GM12878 (cell line): ENCODE results near the gene ATP10D. TPM values are rescaled to one million over a fixed set of nuclear protein-coding genes. Genes with fewer than 3 reads are reported as not detected.

Source experiments
- BACH1 ChIP-seq: fragments of 450-650 bp; IDR thresholded peaks from 2 replicates; pipeline ENCODE4 v1.6.1; 2017; ENCODE audit warnings: mild to moderate bottlenecking, borderline replicate concordance
- CHD1 ChIP-seq: IDR thresholded peaks from 2 replicates; pipeline ENCODE4 v1.6.1; 2012; ENCODE audit warnings: low read depth, low read length, improper control_type of control experiment
- CHD2 ChIP-seq: IDR thresholded peaks from 2 replicates; pipeline ENCODE4 v1.6.1; 2011; ENCODE audit warnings: low read depth, low read length, improper control_type of control experiment, borderline replicate concordance
- CHD4 ChIP-seq: fragments of 200-600 bp; sonication (generic); IDR thresholded peaks from 2 replicates; pipeline ENCODE4 v1.6.1; 2016; ENCODE audit warnings: mild to moderate bottlenecking
- E2F4 ChIP-seq: IDR thresholded peaks from 2 replicates; pipeline ENCODE4 v1.6.1; 2012; ENCODE audit warnings: low read depth, low read length, improper control_type of control experiment
- ESRRA ChIP-seq: IDR thresholded peaks from 2 replicates; pipeline ENCODE4 v1.6.1; 2012; ENCODE audit warnings: mild to moderate bottlenecking, low read length, improper control_type of control experiment
- GATAD2B ChIP-seq: fragments of 450-650 bp; conservative IDR thresholded peaks from 2 replicates; pipeline ENCODE4 v1.6.1; 2017; ENCODE audit warnings: low read depth, mild to moderate bottlenecking, moderate library complexity
- JUNB ChIP-seq: IDR thresholded peaks from 2 replicates; pipeline ENCODE4 v1.6.1; 2016; ENCODE audit warnings: antibody characterized with exemption, mild to moderate bottlenecking
- KDM1A ChIP-seq: fragments of 200-600 bp; sonication (generic); IDR thresholded peaks from 2 replicates; pipeline ENCODE4 v1.6.1; 2016; ENCODE audit warnings: borderline replicate concordance
- KLF5 ChIP-seq: fragments of 450-650 bp; IDR thresholded peaks from 2 replicates; pipeline ENCODE4 v1.6.1; 2014; ENCODE audit warnings: mild to moderate bottlenecking; ENCODE audit not compliant: partially characterized antibody
- MTA2 ChIP-seq: fragments of 450-650 bp; IDR thresholded peaks from 2 replicates; pipeline ENCODE4 v1.6.1; 2016; ENCODE audit warnings: low read depth, mild to moderate bottlenecking, moderate library complexity
- MYB ChIP-seq: fragments of 150-350 bp; IDR thresholded peaks from 2 replicates; pipeline ENCODE4 v1.6.1; 2014; ENCODE audit warnings: mild to moderate bottlenecking, low read depth, low read length, borderline replicate concordance
- NFIC ChIP-seq: IDR thresholded peaks from 2 replicates; pipeline ENCODE4 v1.6.1; 2012; ENCODE audit warnings: low read depth, mild to moderate bottlenecking, inconsistent platforms, low read length, moderate library complexity
- NFXL1 ChIP-seq: fragments of 450-650 bp; IDR thresholded peaks from 2 replicates; pipeline ENCODE4 v1.6.1; 2017; ENCODE audit warnings: antibody characterized with exemption, mild to moderate bottlenecking, borderline replicate concordance
- NKRF ChIP-seq: fragments of 450-650 bp; conservative IDR thresholded peaks from 2 replicates; pipeline ENCODE4 v1.6.1; 2017; ENCODE audit warnings: mild to moderate bottlenecking, moderate library complexity
- POLR2AphosphoS5 ChIP-seq: IDR thresholded peaks from 2 replicates; pipeline ENCODE4 v1.6.1; 2011; ENCODE audit warnings: mild to moderate bottlenecking, low read length, inconsistent platforms
- RFX5 ChIP-seq: IDR thresholded peaks from 2 replicates; pipeline ENCODE4 v1.6.1; 2011; ENCODE audit warnings: low read depth, low read length, improper control_type of control experiment
- SMAD5 ChIP-seq: IDR thresholded peaks from 2 replicates; pipeline ENCODE4 v1.6.1; 2016; ENCODE audit warnings: antibody characterized with exemption, low read depth
- SP1 ChIP-seq: IDR thresholded peaks from one replicate; pipeline ENCODE4 v1.6.1; 2011; ENCODE audit warnings: low read depth, low read length
- SREBF1 ChIP-seq: IDR thresholded peaks from 2 replicates; pipeline ENCODE4 v1.6.1; 2012; ENCODE audit warnings: mild to moderate bottlenecking, low read length
- SREBF2 ChIP-seq: IDR thresholded peaks from 2 replicates; pipeline ENCODE4 v1.6.1; 2012; ENCODE audit warnings: mild to moderate bottlenecking, low read length
- STAT1 ChIP-seq: fragments of 450-650 bp; conservative IDR thresholded peaks from 2 replicates; pipeline ENCODE4 v1.6.1; 2014; ENCODE audit warnings: antibody characterized with exemption, mild to moderate bottlenecking
- WRNIP1 ChIP-seq: IDR thresholded peaks from 2 replicates; pipeline ENCODE4 v1.6.1; 2011; ENCODE audit warnings: low read depth, low read length, improper control_type of control experiment, borderline replicate concordance
- ZZZ3 ChIP-seq: IDR thresholded peaks from 2 replicates; pipeline ENCODE4 v1.6.1; 2011; ENCODE audit warnings: low read depth; ENCODE audit not compliant: control insufficient read depth, insufficient read length
- polyA plus RNA-seq, 11 experiments: library from polyadenylated mRNA; depleted of rRNA in 4 of 11; unstranded in 6 of 11; stranded (reverse) in 5 of 11; fragments of >200 nt; fragmentation: Nextera tagmentation in 4 of 11; fragmentation: Illumina TruSeq in 1 of 11; extraction: Ambion mirVana in 4 of 11; extraction: Trizol in 1 of 11; gene quantifications; 1 replicate in 1 of 11; 2 replicates in 10 of 11; pipeline versions ENCODE4 v1.2.1 to v1.2.3, GENCODE V29; 2011 to 2016; ENCODE audit warnings: inconsistent platforms in 2 of 11, missing spikeins in 2 of 11, low read depth in 1 of 11
- total RNA-seq, 4 experiments: library from RNA; depleted of rRNA in 3 of 4; stranded (reverse); fragments of >200 nt in 3 of 4; fragmentation: Illumina TruSeq in 1 of 4; extraction: Trizol in 1 of 4; gene quantifications; 2 replicates each; pipeline versions ENCODE4 v1.2.1 to v1.2.3, GENCODE V29; 2013 to 2021
- TF ChIP-seq, protein P1 (sequence below): IDR thresholded peaks from 2 replicates; pipeline ENCODE4 v1.6.1; 2011; ENCODE audit warnings: low read depth, mild to moderate bottlenecking, low read length, moderate library complexity, borderline replicate concordance; ENCODE audit errors: extremely low read depth
- TF ChIP-seq, protein P2 (sequence below): IDR thresholded peaks from 2 replicates; pipeline ENCODE4 v1.6.1; 2011; ENCODE audit warnings: mild to moderate bottlenecking, low read depth, low read length, moderate library complexity; ENCODE audit not compliant: insufficient replicate concordance
- TF ChIP-seq, protein P3 (sequence below): fragments of 450-650 bp; IDR thresholded peaks from 2 replicates; pipeline ENCODE4 v1.6.1; 2017; ENCODE audit warnings: borderline replicate concordance

ATP10D gene
- total and polyA plus RNA-seq, 10 of the 15 experiments (the other 5 are each of a cell fraction or from before 2014, with no cell fraction given) = 10.2 to 50.3 (median 19.1) TPM

DNA sequence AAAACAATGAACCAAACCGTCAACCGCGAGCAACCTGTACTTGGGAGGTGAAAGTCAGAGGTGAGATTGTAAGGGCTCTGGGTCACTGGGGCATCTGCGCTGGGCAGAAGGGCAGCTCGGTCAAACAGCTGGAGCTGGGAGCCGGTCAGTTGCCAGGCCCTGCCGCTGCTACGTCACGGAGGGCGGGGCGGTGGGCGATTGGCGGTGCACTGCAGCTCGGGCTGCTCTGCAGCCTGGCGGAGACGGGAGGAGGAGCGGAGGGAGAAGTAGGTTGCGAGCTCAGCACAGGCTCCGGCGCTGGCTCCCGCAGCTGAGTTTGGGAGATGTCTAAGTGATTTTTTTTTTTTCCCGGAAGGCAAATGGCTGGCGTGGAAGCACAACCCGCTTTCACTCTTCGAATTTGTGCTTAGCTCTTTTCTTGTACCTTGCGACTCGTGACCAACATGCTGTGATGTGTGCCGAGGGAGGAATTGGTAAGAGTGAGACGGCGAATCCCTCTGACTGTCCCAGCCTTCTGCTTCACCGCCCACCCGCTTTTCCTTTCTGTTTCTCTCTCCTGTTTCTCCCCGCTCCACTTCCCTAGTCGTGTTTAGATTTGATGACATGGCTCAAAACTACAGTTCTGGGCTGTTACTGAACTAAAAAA lies at the start of gene ATP10D (continued):
- TF ChIP-seq, protein P1, sequence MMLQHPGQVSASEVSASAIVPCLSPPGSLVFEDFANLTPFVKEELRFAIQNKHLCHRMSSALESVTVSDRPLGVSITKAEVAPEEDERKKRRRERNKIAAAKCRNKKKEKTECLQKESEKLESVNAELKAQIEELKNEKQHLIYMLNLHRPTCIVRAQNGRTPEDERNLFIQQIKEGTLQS = no peak
- TF ChIP-seq, protein P2, sequence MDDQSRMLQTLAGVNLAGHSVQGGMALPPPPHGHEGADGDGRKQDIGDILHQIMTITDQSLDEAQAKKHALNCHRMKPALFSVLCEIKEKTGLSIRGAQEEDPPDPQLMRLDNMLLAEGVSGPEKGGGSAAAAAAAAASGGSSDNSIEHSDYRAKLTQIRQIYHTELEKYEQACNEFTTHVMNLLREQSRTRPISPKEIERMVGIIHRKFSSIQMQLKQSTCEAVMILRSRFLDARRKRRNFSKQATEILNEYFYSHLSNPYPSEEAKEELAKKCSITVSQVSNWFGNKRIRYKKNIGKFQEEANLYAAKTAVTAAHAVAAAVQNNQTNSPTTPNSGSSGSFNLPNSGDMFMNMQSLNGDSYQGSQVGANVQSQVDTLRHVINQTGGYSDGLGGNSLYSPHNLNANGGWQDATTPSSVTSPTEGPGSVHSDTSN = no peak
- TF ChIP-seq MYB (no peak), JUNB (no peak), NKRF (no peak; the same call in 1 of the 2 replicates), ESRRA (no peak), CHD1 (no peak), SMAD5 (peak; percentile 59; the same call in 1 of the 2 replicates), BACH1 (no peak), KLF5 (no peak), CHD4 (no peak), E2F4 (no peak), POLR2AphosphoS5 (peak; percentile 96), NFXL1 (no peak), SP1 (peak; percentile 50), SREBF2 (no peak), NFIC (no peak), STAT1 (no peak), SREBF1 (no peak), GATAD2B (peak; percentile 61; the same call in 1 of the 2 replicates), CHD2 (peak; percentile 37; the same call in 1 of the 2 replicates), KDM1A (no peak), MTA2 (peak; percentile 43; the same call in 1 of the 2 replicates), ZZZ3 (no peak), WRNIP1 (no peak), RFX5 (peak; percentile 86; the same call in 1 of the 2 replicates)
- TF ChIP-seq, protein P3, sequence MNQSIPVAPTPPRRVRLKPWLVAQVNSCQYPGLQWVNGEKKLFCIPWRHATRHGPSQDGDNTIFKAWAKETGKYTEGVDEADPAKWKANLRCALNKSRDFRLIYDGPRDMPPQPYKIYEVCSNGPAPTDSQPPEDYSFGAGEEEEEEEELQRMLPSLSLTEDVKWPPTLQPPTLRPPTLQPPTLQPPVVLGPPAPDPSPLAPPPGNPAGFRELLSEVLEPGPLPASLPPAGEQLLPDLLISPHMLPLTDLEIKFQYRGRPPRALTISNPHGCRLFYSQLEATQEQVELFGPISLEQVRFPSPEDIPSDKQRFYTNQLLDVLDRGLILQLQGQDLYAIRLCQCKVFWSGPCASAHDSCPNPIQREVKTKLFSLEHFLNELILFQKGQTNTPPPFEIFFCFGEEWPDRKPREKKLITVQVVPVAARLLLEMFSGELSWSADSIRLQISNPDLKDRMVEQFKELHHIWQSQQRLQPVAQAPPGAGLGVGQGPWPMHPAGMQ = no peak
